Calu3 (cell line): ENCODE data around the gene RNU6-7. TPM values are rescaled to one million over a fixed set of nuclear protein-coding genes. Genes with fewer than 3 reads are reported as not detected.

Experiments used
- BruUV-seq: library from RNA; stranded (reverse); fragments of 400-500 nt; replicated peaks from 2 replicates; lab custom pipeline; 2021; lab: Mats Ljungman, UMichigan
- CTCF ChIA-PET: fragments of 300-600 bp; sonication (Branson Sonifier 250); formaldehyde crosslinking; loops from one replicate; lab custom pipeline; 2022; ENCODE audit warnings: antibody characterized with exemption; lab: Charles Lee
- DNase-seq: peaks from one replicate; pipeline ENCODE4 v3.0.0; 2022
- H3K27ac Mint-ChIP-seq: one replicate; pipeline ENCODE4 v1.8.0; 2022; ENCODE audit warnings: mixed read lengths; ENCODE audit not compliant: unreplicated experiment
- H3K27me3 Mint-ChIP-seq: one replicate; pipeline ENCODE4 v1.8.0; 2022; ENCODE audit warnings: mixed read lengths; ENCODE audit not compliant: unreplicated experiment
- H3K36me3 Mint-ChIP-seq: one replicate; pipeline ENCODE4 v1.8.0; 2022; ENCODE audit warnings: mild to moderate bottlenecking, moderate library complexity, mixed read lengths; ENCODE audit not compliant: insufficient read depth, unreplicated experiment
- H3K4me1 Mint-ChIP-seq: one replicate; pipeline ENCODE4 v1.8.0; 2022; ENCODE audit warnings: mild to moderate bottlenecking, low read depth, mixed read lengths; ENCODE audit not compliant: unreplicated experiment
- H3K4me3 Mint-ChIP-seq: one replicate; pipeline ENCODE4 v1.8.0; 2022; ENCODE audit warnings: mild to moderate bottlenecking, low read depth, moderate library complexity, mixed read lengths; ENCODE audit not compliant: unreplicated experiment
- H3K9me3 Mint-ChIP-seq: one replicate; pipeline ENCODE4 v1.8.0; 2022; ENCODE audit warnings: low read depth, mixed read lengths; ENCODE audit not compliant: unreplicated experiment
- intact Hi-C: fragments of 100-400 bp; cut with micrococcal nuclease; formaldehyde crosslinking; loops from one replicate; pipeline ENCODE4 v1.10.0; 2022; ENCODE audit not compliant: unreplicated experiment
- total RNA-seq: library from RNA; stranded (reverse); gene quantifications from 2 replicates; pipeline ENCODE4 v1.2.3, GENCODE V29; 2022
- TF ChIP-seq, protein P1 (sequence below): fragments of 200-600 bp; IDR thresholded peaks from one replicate; pipeline ENCODE4 v1.8.0; 2022; ENCODE audit warnings: antibody characterized with exemption; ENCODE audit not compliant: unreplicated experiment

The RNU6-7 gene
- total RNA-seq, 1 experiment from 2014 or later = not detected

DNA sequence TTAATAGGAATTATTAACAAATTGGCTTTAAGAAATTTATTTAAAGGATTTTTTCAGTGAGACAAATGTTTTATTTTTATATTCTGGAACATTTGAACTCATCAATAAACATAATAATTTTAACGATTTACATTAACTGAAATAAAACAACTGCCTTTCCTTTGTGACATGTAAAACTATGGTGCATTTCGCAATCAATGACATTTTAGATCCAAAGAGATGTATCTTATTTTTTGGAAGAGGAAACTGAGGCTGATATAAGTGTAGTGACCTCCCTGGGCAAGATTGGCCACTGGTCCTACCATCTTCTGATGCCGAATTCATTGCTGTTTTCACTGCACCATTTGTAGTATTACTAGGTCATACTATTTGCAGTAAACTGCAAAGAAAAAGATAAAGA lies 3.7 kb downstream of the RNU6-7 start:
- H3K36me3 Mint-ChIP-seq = peaks cover 35% of the 10 kb centered on the region
- H3K4me3 Mint-ChIP-seq = no peak overlapping the region

DNA sequence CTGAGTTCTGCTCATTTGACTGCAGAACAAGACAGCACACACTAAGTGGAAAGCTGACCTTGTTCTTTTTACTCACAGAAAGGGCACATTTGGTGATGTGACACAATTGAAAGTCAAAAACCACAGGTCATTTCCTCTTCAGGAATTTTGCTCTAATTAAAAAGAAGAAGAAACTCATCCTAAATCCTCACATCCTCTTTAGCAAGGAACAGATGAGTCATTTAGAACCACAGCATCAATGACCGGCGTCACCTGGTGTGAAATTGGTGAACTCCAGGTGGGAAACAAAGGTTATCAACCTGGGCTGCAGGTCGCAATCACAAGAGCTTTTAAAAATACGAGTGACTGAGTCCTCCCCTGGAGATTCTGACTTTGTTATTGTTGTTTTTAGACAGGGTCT lies 4.1 kb downstream of the RNU6-7 start:
- BruUV-seq = no TSS peak

More for the DNA sequence above, 3.7 kb downstream of the RNU6-7 start:
- intact Hi-C loops = no loop called here
- no peak for DNase-seq
- H3K27me3 Mint-ChIP-seq = no peaks in the 10 kb centered on the region
- no peak overlapping the region for H3K27ac Mint-ChIP-seq
- CTCF ChIA-PET = no interaction called here
- TF ChIP-seq, protein P1, sequence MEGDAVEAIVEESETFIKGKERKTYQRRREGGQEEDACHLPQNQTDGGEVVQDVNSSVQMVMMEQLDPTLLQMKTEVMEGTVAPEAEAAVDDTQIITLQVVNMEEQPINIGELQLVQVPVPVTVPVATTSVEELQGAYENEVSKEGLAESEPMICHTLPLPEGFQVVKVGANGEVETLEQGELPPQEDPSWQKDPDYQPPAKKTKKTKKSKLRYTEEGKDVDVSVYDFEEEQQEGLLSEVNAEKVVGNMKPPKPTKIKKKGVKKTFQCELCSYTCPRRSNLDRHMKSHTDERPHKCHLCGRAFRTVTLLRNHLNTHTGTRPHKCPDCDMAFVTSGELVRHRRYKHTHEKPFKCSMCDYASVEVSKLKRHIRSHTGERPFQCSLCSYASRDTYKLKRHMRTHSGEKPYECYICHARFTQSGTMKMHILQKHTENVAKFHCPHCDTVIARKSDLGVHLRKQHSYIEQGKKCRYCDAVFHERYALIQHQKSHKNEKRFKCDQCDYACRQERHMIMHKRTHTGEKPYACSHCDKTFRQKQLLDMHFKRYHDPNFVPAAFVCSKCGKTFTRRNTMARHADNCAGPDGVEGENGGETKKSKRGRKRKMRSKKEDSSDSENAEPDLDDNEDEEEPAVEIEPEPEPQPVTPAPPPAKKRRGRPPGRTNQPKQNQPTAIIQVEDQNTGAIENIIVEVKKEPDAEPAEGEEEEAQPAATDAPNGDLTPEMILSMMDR = no peak
- H3K9me3 Mint-ChIP-seq = no peaks in the 10 kb centered on the region
- peaks cover 12% of the 10 kb centered on the region for H3K4me1 Mint-ChIP-seq
- BruUV-seq = no TSS peak

DNA sequence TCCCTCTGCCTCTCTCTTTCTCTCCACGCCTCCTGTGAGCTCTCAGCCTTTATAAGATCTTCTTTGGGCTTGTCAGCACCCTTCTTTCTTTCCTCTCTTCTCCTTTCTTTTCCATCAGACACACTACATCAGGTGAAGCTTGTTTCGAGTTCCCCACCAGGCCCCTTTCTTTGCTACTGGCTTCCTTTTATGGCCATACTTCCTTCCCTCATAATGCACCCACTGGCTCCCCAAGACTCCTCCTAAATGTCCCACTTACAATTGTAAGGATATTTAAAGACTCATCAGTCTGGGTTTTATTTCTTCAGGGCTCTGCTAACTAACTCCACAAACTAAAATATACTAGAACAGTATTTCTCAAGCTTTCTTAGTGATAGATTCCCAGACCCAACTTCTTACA lies 4.7 kb downstream of the RNU6-7 start:
- CTCF ChIA-PET = interaction anchor here (0.6 kb wide), 2 partner anchors 49 to 1549 kb away, joined by 3 to 5 read pairs; no protein-coding TSS in a partner anchor
- Mint-ChIP-seq H3K27me3 (no peaks in the 10 kb centered on the region), H3K9me3 (no peaks in the 10 kb centered on the region), H3K27ac (no peak overlapping the region), H3K4me1 (peaks cover 12% of the 10 kb centered on the region), H3K4me3 (no peak overlapping the region), H3K36me3 (peaks cover 28% of the 10 kb centered on the region)
- BruUV-seq = no TSS peak
- intact Hi-C loops = no loop called here
- no peak for DNase-seq
- TF ChIP-seq, protein P1 = no peak

More for the DNA sequence above, 4.1 kb downstream of the RNU6-7 start:
- H3K27me3 Mint-ChIP-seq = no peaks in the 10 kb centered on the region
- peaks cover 12% of the 10 kb centered on the region for H3K4me1 Mint-ChIP-seq
- TF ChIP-seq, protein P1 = no peak
- H3K27ac Mint-ChIP-seq = no peak overlapping the region
- peaks cover 33% of the 10 kb centered on the region for H3K36me3 Mint-ChIP-seq
- no peaks in the 10 kb centered on the region for H3K9me3 Mint-ChIP-seq
- H3K4me3 Mint-ChIP-seq = no peak overlapping the region
- intact Hi-C loops = no loop called here
- no peak for DNase-seq
- CTCF ChIA-PET = interaction anchor here (0.6 kb wide), 1 partner anchor 1548 kb away, joined by 3 read pairs; no protein-coding TSS in a partner anchor

DNA sequence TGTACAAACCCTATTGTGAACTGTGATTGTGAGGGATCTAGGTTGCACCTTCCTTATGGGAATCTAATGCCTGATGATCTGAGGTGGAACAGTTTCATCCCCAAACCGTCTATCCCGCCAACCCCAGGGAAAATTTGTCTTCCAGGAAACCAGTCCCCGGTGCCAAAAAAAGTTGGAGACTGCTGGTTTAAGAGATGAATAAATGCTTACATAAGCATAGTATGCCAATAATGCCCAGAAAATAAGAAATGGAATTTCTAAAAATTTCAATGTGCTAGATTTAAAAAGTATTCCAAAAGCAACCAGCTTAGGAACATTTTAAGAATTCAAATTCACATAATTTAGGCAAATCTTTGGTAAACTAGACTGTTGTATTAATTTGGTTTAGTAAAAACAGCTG lies 6.6 kb downstream of the RNU6-7 start:
- Mint-ChIP-seq H3K4me1 (peaks cover 12% of the 10 kb centered on the region), H3K36me3 (peaks cover 8% of the 10 kb centered on the region), H3K4me3 (no peak overlapping the region), H3K9me3 (no peaks in the 10 kb centered on the region), H3K27me3 (no peaks in the 10 kb centered on the region), H3K27ac (no peak overlapping the region)
- intact Hi-C loops = no loop called here
- BruUV-seq = no TSS peak
- CTCF ChIA-PET = no interaction called here
- no peak for DNase-seq
- TF ChIP-seq, protein P1 = no peak
